Stimulated activated CD4-positive, alpha-beta T cell treated with anti-CD3 and anti-CD28 coated beads, TNF-alpha, amount 100 ng/mL, for 24 hours (primary cell): ENCODE measurements around the gene AHSP.
"Not testable (repeated sequence)": the region's sequence is repeated elsewhere in the genome, so short reads cannot be mapped to it uniquely, and the experiment has no call there.

Source experiments
- DNase-seq, 3 experiments: peaks; one replicate each; pipeline ENCODE4 v3.0.0-alpha.2; 2020; ENCODE audit warnings: low read depth in 3 of 3

The AHSP gene

GRCh38 chr16:31531096-31531495 lies 3.4 kb downstream of the AHSP start:
- DNase-seq: no peak

- DNase-seq: no peak
These were observed 4.4 kb downstream of the AHSP start for GRCh38 chr16:31532120-31532519.

- no peak for DNase-seq
These were observed 5.2 kb downstream of the AHSP start for GRCh38 chr16:31532896-31533295.

GRCh38 chr16:31535737-31536136 lies 8.0 kb downstream of the AHSP start:
- DNase-seq: no peak

GRCh38 chr16:31536804-31537361 lies 9.2 kb downstream of the AHSP start:
- no peak for DNase-seq

GRCh38 chr16:31537362-31538242 lies 9.9 kb downstream of the AHSP start:
- DNase-seq: no peak

- not testable (repeated sequence) for DNase-seq
These were observed 10.5 kb downstream of the AHSP start for GRCh38 chr16:31538243-31538598.

GRCh38 chr16:31539762-31540161 lies 12.1 kb downstream of the AHSP start:
- DNase-seq: not testable (repeated sequence)

GRCh38 chr16:31542763-31543162 lies 15.1 kb downstream of the AHSP start:
- no peak for DNase-seq

GRCh38 chr16:31561426-31562233 lies 33.9 kb downstream of the AHSP start:
- DNase-seq: no peak

GRCh38 chr16:31568577-31569359 lies 41.1 kb downstream of the AHSP start:
- DNase-seq: peak in 1 of 3 experiments; percentile 3

GRCh38 chr16:31569360-31569717 lies 41.6 kb downstream of the AHSP start:
- DNase-seq: peak in 1 of 3 experiments; percentile 9

- DNase-seq: no peak
These were observed 45.1 kb downstream of the AHSP start for GRCh38 chr16:31572821-31573220.

GRCh38 chr16:31574159-31574558 lies 46.5 kb downstream of the AHSP start:
- not testable (repeated sequence) for DNase-seq

- no peak for DNase-seq
These were observed 49.7 kb downstream of the AHSP start for GRCh38 chr16:31577411-31577810.
